Measurements from ENCODE around the gene DYNLT2.

DNA sequence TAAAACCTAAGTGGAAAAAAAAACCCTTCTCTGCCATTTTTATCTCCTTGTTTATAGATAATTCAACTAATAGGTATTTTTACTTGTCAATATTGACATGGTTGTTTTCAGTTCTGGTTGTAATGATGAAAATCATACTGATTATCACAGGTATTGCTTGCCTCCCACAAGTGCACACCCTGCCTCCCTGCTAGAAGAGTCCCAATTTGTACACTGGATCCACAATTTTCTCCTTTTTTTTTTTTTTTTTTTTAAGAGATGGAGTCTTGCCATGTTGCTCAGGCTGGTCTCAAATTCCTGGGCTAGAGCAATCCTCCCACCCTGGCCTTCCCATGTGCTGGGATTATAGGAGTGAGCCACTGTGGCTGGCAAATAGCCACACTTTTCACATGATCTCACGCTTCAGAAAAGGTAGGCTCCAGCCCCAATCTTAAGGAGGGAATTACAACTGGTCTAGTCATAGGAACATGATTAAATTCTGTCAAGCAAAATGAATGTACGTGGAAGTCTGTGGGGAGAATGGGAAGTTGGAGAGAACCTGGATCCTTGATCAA is 12.3 kb downstream of the DYNLT2 start:
- TF ChIP-seq SUZ12 (IDR thresholded peaks at IDR 0.05; ENCODE audit: extremely low read depth, insufficient read depth, insufficient read length) (no peak), YY1 (IDR thresholded peaks at IDR 0.05; ENCODE audit: insufficient read depth, insufficient read length) (no peak)

Data from NT2/D1 (cell line).